GM12878 (cell line): ENCODE data around the gene ABHD3. TPM values are rescaled to one million over a fixed set of nuclear protein-coding genes. Genes with fewer than 3 reads are reported as not detected.

ENCODE experiments used
- ATAC-seq: fragments of 200-7000 bp; cut with Tn5 transposase; 3 replicates; pipeline ENCODE4 v1.9.1; 2020; ENCODE audit warnings: mild to moderate bottlenecking, moderate library complexity
- BruUV-seq: library from RNA; stranded (reverse); fragments of 400-500 nt; replicated peaks from 2 replicates; lab custom pipeline; 2021; lab: Mats Ljungman, UMichigan
- CTCF ChIA-PET: fragments of 300-600 bp; sonication (Branson Sonifier 250); formaldehyde crosslinking; extraction: SDS; loops from one replicate; lab custom pipeline; 2021; ENCODE audit warnings: inconsistent platforms; lab: Yijun Ruan, JAX
- POLR2A ChIA-PET: fragments of 350-600 bp; formaldehyde crosslinking; extraction: SDS; loops from one replicate; lab custom pipeline; 2021; ENCODE audit warnings: inconsistent platforms; lab: Charles Lee
- RAD21 ChIA-PET: fragments of 300-600 bp; sonication (Branson Sonifier 250); formaldehyde crosslinking; loops from one replicate; lab custom pipeline; 2023; ENCODE audit warnings: antibody characterized with exemption; ENCODE audit not compliant: unreplicated experiment; lab: Charles Lee
- SMC1A ChIA-PET: fragments of 300-600 bp; sonication (Branson Sonifier 250); formaldehyde crosslinking; loops from one replicate; lab custom pipeline; 2023; ENCODE audit not compliant: unreplicated experiment, uncharacterized antibody; lab: Charles Lee
- DNase-seq: peaks from one replicate; pipeline ENCODE4 v3.0.0-alpha.2; 2011; ENCODE audit warnings: low read depth, low spot score
- FAIRE-seq: peaks from 3 replicates; lab custom pipeline; 2011; peaks lifted over from hg19 to GRCh38; lab: Jason Lieb, UNC
- H2AFZ ChIP-seq: 2 replicates; pipeline ENCODE4 v1.6.0; 2011; ENCODE audit warnings: low read depth, low read length, control low read depth; ENCODE audit not compliant: control insufficient read depth
- H3K27ac ChIP-seq: 2 replicates; pipeline ENCODE4 v1.5.1; 2011; ENCODE audit warnings: control low read depth; ENCODE audit not compliant: control insufficient read depth, insufficient read depth
- H3K27me3 ChIP-seq, 2 experiments: replicated peaks in 1 of 2; 2 replicates each; pipeline versions ENCODE4 v1.6.0 to v1.6.1; 2011; ENCODE audit warnings: low read length in 1 of 2; ENCODE audit not compliant: control insufficient read depth in 2 of 2, insufficient read depth in 2 of 2
- H3K36me3 ChIP-seq, 2 experiments: 2 replicates each; pipeline ENCODE4 v1.5.1; 2011; ENCODE audit warnings: low read length in 1 of 2; ENCODE audit not compliant: control insufficient read depth in 2 of 2, insufficient read depth in 2 of 2
- H3K4me1 ChIP-seq: 2 replicates; pipeline ENCODE4 v1.6.1; 2011; ENCODE audit warnings: mild to moderate bottlenecking, low read length, moderate library complexity, mixed read lengths; ENCODE audit not compliant: control insufficient read depth, insufficient read depth
- H3K4me2 ChIP-seq: 2 replicates; pipeline ENCODE4 v1.6.0; 2011; ENCODE audit warnings: control low read depth; ENCODE audit not compliant: control insufficient read depth, insufficient read depth
- H3K4me3 ChIP-seq: fragments of 200-600 bp; sonication (generic); 2 replicates; pipeline ENCODE4 v1.5.1; 2016
- H3K79me2 ChIP-seq: 2 replicates; pipeline ENCODE4 v1.6.0; 2011; ENCODE audit warnings: low read length; ENCODE audit not compliant: control insufficient read depth, insufficient read depth
- H3K9ac ChIP-seq: 2 replicates; pipeline ENCODE4 v1.8.0; 2011; ENCODE audit warnings: low read length, control low read depth, mixed read lengths; ENCODE audit not compliant: control insufficient read depth, insufficient read depth
- H3K9me3 ChIP-seq: replicated peaks from 3 replicates; pipeline ENCODE4 v1.5.1; 2011; ENCODE audit warnings: mild to moderate bottlenecking, low read length; ENCODE audit not compliant: control insufficient read depth, insufficient read depth
- H4K20me1 ChIP-seq: 2 replicates; pipeline ENCODE4 v1.6.0; 2011; ENCODE audit not compliant: control insufficient read depth, insufficient read depth
- CREB1 ChIP-seq: IDR thresholded peaks from 2 replicates; pipeline ENCODE4 v1.6.1; 2012; ENCODE audit warnings: low read depth, mild to moderate bottlenecking, inconsistent platforms
- CREM ChIP-seq: IDR thresholded peaks from 2 replicates; pipeline ENCODE4 v1.6.1; 2014; ENCODE audit warnings: antibody characterized with exemption, low read depth
- FOXM1 ChIP-seq: IDR thresholded peaks from 2 replicates; pipeline ENCODE4 v1.6.1; 2012; ENCODE audit warnings: low read depth, mild to moderate bottlenecking, inconsistent platforms, low read length, moderate library complexity
- RCOR1 ChIP-seq: conservative IDR thresholded peaks from 2 replicates; pipeline ENCODE4 v1.6.1; 2012; ENCODE audit warnings: low read depth, low read length, improper control_type of control experiment
- SUZ12 ChIP-seq: fragments of 200-600 bp; sonication (generic); IDR thresholded peaks from one replicate; pipeline ENCODE4 v1.6.1; 2018; ENCODE audit warnings: antibody characterized with exemption, mild to moderate bottlenecking; ENCODE audit not compliant: unreplicated experiment
- ZNF217 ChIP-seq: fragments of 450-650 bp; IDR thresholded peaks from 2 replicates; pipeline ENCODE4 v1.6.1; 2017; ENCODE audit warnings: antibody characterized with exemption, mild to moderate bottlenecking
- WGBS: methylation state at CpG from one replicate; pipeline ENCODE4 v1.1.6; 2016; ENCODE audit warnings: low lambda C conversion rate; ENCODE audit not compliant: insufficient replicate concordance, insufficient coverage; ENCODE audit errors: missing lambda C conversion rate; 5-methylcytosine and 5-hydroxymethylcytosine counted together
- in situ Hi-C: fragments of 300-500 bp; cut with MboI; formaldehyde crosslinking; loops from 9 replicates; pipeline ENCODE4 v1.14.3; 2018; ENCODE audit warnings: mixed read lengths
- intact Hi-C: fragments of 100-400 bp; cut with micrococcal nuclease; formaldehyde crosslinking; loops from one replicate; pipeline ENCODE4 v1.14.2; 2022; ENCODE audit not compliant: unreplicated experiment
- polyA plus RNA-seq, 11 experiments: library from polyadenylated mRNA; depleted of rRNA in 4 of 11; unstranded in 6 of 11; stranded (reverse) in 5 of 11; fragments of >200 nt; fragmentation: Nextera tagmentation in 4 of 11; fragmentation: Illumina TruSeq in 1 of 11; extraction: Ambion mirVana in 4 of 11; extraction: Trizol in 1 of 11; gene quantifications; 1 replicate in 1 of 11; 2 replicates in 10 of 11; pipeline versions ENCODE4 v1.2.1 to v1.2.3, GENCODE V29; 2011 to 2016; ENCODE audit warnings: inconsistent platforms in 2 of 11, missing spikeins in 2 of 11, low read depth in 1 of 11
- total RNA-seq, 4 experiments: library from RNA; depleted of rRNA in 3 of 4; stranded (reverse); fragments of >200 nt in 3 of 4; fragmentation: Illumina TruSeq in 1 of 4; extraction: Trizol in 1 of 4; gene quantifications; 2 replicates each; pipeline versions ENCODE4 v1.2.1 to v1.2.3, GENCODE V29; 2013 to 2021
- TF ChIP-seq, protein P1 (sequence below): IDR thresholded peaks from 2 replicates; pipeline ENCODE4 v1.6.1; 2011; ENCODE audit warnings: low read depth, low read length, improper control_type of control experiment, borderline replicate concordance
- TF ChIP-seq, protein P2 (sequence below): fragments of 150-350 bp; IDR thresholded peaks from 2 replicates; pipeline ENCODE4 v1.6.1; 2014; ENCODE audit warnings: mild to moderate bottlenecking, low read depth, low read length
- TF ChIP-seq, protein P3 (sequence below): fragments of 450-650 bp; IDR thresholded peaks from 2 replicates; pipeline ENCODE4 v1.6.1; 2017; ENCODE audit warnings: mild to moderate bottlenecking

The ABHD3 gene
- total and polyA plus RNA-seq, 10 of the 15 experiments (the other 5 are each of a cell fraction or from before 2014, with no cell fraction given) = 4.9 to 49.8 (median 18.3) TPM

DNA sequence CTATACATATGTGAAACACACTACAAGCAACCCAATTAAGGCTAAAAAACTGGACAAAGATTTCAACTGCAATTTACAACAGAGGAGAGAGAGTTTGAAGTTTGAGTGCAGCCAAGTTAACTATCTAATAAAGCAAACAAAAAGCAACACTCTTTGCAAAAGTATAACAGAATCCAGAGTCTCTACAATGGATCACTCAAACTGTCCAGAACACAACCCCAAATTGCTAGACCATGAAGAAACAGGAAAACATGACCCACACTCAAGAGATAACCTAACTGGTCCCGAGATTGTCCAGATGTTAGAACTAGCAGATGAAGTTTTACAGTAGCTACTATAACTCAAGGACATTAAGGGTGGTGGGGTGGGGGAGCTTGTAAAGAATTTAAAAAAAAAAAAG lies 14.8 kb downstream of the ABHD3 start (continued):
- TF ChIP-seq, protein P1, sequence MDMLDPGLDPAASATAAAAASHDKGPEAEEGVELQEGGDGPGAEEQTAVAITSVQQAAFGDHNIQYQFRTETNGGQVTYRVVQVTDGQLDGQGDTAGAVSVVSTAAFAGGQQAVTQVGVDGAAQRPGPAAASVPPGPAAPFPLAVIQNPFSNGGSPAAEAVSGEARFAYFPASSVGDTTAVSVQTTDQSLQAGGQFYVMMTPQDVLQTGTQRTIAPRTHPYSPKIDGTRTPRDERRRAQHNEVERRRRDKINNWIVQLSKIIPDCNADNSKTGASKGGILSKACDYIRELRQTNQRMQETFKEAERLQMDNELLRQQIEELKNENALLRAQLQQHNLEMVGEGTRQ = no peak
- TF ChIP-seq FOXM1 = no peak

DNA sequence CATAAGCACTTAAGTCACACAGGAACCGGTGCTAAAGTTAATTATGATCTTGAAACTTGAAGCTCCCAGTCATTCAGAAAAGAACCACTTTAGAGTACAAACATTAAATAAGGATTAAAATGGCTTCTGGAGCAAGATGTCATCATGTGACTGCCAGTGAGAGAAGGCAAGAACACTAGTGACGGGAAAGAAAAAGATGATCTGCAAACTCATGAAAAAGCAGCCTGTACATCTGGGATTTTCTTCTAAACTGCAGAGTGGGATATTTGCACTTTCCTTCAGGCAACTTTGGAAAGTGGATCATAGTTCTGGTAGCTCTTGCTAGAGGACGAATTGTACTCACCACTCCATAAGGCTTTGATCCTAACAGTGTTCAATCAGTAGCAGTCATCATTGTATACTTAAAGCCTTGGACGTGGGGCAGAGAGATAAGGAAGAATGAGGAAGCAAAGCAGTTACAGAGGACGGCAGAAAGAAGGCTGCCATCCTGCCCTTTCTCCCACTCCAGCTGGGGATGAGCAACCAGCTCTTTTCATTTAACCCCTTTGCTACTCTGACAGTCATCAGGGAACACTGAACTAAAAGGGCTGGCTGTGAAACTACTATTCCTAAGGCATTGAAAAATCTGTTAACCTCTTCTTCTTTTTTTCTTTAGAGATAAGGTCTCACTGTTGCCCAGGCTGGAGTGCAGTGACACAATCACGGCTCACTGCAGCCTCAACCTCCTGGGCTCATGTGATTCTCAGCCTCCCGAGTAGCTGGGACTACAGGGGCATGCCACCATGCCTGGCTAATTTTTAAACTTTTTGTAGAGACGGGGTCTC lies 18.1 kb downstream of the ABHD3 start:
- no peak for TF ChIP-seq CREB1
- no peak for TF ChIP-seq SUZ12
- TF ChIP-seq, protein P2, sequence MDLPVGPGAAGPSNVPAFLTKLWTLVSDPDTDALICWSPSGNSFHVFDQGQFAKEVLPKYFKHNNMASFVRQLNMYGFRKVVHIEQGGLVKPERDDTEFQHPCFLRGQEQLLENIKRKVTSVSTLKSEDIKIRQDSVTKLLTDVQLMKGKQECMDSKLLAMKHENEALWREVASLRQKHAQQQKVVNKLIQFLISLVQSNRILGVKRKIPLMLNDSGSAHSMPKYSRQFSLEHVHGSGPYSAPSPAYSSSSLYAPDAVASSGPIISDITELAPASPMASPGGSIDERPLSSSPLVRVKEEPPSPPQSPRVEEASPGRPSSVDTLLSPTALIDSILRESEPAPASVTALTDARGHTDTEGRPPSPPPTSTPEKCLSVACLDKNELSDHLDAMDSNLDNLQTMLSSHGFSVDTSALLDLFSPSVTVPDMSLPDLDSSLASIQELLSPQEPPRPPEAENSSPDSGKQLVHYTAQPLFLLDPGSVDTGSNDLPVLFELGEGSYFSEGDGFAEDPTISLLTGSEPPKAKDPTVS = no peak
- no peak for TF ChIP-seq CREM
- no peak for TF ChIP-seq ZNF217
- TF ChIP-seq RCOR1 = no peak
- TF ChIP-seq, protein P3, sequence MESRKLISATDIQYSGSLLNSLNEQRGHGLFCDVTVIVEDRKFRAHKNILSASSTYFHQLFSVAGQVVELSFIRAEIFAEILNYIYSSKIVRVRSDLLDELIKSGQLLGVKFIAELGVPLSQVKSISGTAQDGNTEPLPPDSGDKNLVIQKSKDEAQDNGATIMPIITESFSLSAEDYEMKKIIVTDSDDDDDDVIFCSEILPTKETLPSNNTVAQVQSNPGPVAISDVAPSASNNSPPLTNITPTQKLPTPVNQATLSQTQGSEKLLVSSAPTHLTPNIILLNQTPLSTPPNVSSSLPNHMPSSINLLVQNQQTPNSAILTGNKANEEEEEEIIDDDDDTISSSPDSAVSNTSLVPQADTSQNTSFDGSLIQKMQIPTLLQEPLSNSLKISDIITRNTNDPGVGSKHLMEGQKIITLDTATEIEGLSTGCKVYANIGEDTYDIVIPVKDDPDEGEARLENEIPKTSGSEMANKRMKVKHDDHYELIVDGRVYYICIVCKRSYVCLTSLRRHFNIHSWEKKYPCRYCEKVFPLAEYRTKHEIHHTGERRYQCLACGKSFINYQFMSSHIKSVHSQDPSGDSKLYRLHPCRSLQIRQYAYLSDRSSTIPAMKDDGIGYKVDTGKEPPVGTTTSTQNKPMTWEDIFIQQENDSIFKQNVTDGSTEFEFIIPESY = no peak
- Histone ChIP-seq H3K36me3 (peaks cover 1 to 3% of the 10 kb centered on the region in 2 experiments; a peak in 3 of 4 replicates), H3K9ac (no peak overlapping the region), H3K9me3 (peaks cover 4% of the 10 kb centered on the region), H3K27ac (peak overlapping the region; percentile 39), H3K4me3 (no peak overlapping the region; the same call in 1 of the 2 replicates), H3K79me2 (no peaks in the 10 kb centered on the region), H3K27me3 (no peaks in the 10 kb centered on the region), H2AFZ (peak overlapping the region; percentile 16; the same call in 1 of the 2 replicates), H3K4me1 (peaks cover 26% of the 10 kb centered on the region), H3K4me2 (peak overlapping the region; percentile 60), H4K20me1 (no peaks in the 10 kb centered on the region)
- ATAC-seq (peak; percentile 6), FAIRE-seq (no peak), DNase-seq (no peak)
- CTCF ChIA-PET = interaction anchor here (0.6 to 0.7 kb wide), 3 partner anchors 12 to 578 kb away, joined by 3 read pairs; no protein-coding TSS in a partner anchor
- SMC1A ChIA-PET = interaction anchor here (0.9 to 2.2 kb wide), 8 partner anchors 9 to 164 kb away, joined by 3 to 7 read pairs (median 4); partner anchors contain the start of gene MIB1
- no TSS peak for BruUV-seq
- POLR2A ChIA-PET = interaction anchor here (0.6 to 1.2 kb wide), 3 partner anchors 11 to 54 kb away, joined by 3 to 4 read pairs (median 3); partner anchors contain the start of gene MIB1
- WGBS = 57% methylated on average over 8 of the region's 8 CpGs
- in situ Hi-C loops = loop anchor here (25.0 kb wide), 1 partner anchor 574 kb away; the partner anchor contains the start of gene ROCK1
- intact Hi-C loops = loop anchor here (5.0 to 10.0 kb wide), 2 partner anchors 84 to 168 kb away; partner anchors contain the start of gene ESCO1
- RAD21 ChIA-PET = interaction anchor here (1.2 to 1.8 kb wide), 4 partner anchors 15 to 89 kb away, joined by 3 to 11 read pairs (median 4); partner anchors contain the start of gene ABHD3
